Testis (tissue), 3 donors: ENCODE measurements around the gene FDX2. TPM values are rescaled to one million over a fixed set of nuclear protein-coding genes. Genes with fewer than 3 reads are reported as not detected.

Source experiments
- DNase-seq: peaks from one replicate; pipeline ENCODE4 v3.0.0-alpha.2; 2019
- H3K27ac ChIP-seq, 2 donors: fragments of 200-600 bp; sonication (generic); one replicate each; pipeline ENCODE4 v1.5.1; 2019
- H3K27me3 ChIP-seq: fragments of 200-600 bp; sonication (generic); one replicate; pipeline ENCODE4 v1.5.1; 2019
- H3K36me3 ChIP-seq: fragments of 200-600 bp; sonication (generic); one replicate; pipeline ENCODE4 v1.5.1; 2017; ENCODE audit warnings: low read depth; ENCODE audit errors: missing control alignments
- H3K4me1 ChIP-seq: fragments of 200-600 bp; sonication (generic); one replicate; pipeline ENCODE4 v1.5.1; 2019
- H3K4me3 ChIP-seq, 2 donors: fragments of 200-600 bp; sonication (generic); one replicate each; pipeline ENCODE4 v1.5.1; 2017 to 2019
- H3K9me3 ChIP-seq: fragments of 200-600 bp; sonication (generic); one replicate; pipeline ENCODE4 v1.5.1; 2017
- POLR2A ChIP-seq: fragments of 450-650 bp; IDR thresholded peaks from one replicate; pipeline ENCODE4 v1.6.1; 2017; ENCODE audit warnings: antibody characterized with exemption, mild to moderate bottlenecking, moderate library complexity
- WGBS, 2 donors: methylation state at CpG; one replicate each; pipeline ENCODE4 v1.1.5; 2018; 5-methylcytosine and 5-hydroxymethylcytosine counted together
- intact Hi-C: fragments of 100-400 bp; cut with DNase I; formaldehyde crosslinking; loops from one replicate; pipeline ENCODE4 v1.15.1; 2023; ENCODE audit warnings: low total_unique reads
- polyA plus RNA-seq: library from polyadenylated mRNA; stranded (reverse); fragments of 350-450 nt; fragmentation: Illumina TruSeq; extraction: RNeasy Lipid Tissue Mini Kit (QIAGEN cat#74804); gene quantifications from one replicate; pipeline ENCODE4 v1.2.3, GENCODE V29; 2014; ENCODE audit warnings: low read depth, low replicate concordance; ENCODE audit not compliant: insufficient read depth
- total RNA-seq, 2 donors: library from RNA; depleted of rRNA; stranded (reverse); fragments of >200 nt; gene quantifications; one replicate each; pipeline ENCODE4 v1.2.3, GENCODE V29; 2016
- TF ChIP-seq, protein P1 (sequence below), 3 experiments: fragments of 450-650 bp in 2 of 3; fragments of 200-600 bp in 1 of 3; sonication (generic) in 1 of 3; IDR thresholded peaks; one replicate each; pipeline ENCODE4 v1.5.1; 2016 to 2019; ENCODE audit warnings: antibody characterized with exemption in 3 of 3, mild to moderate bottlenecking in 2 of 3, moderate library complexity in 1 of 3

The FDX2 gene
- total and polyA plus RNA-seq, 3 donors from 2014 or later, result 26.8 to 40.2 (median 35.7) TPM

GRCh38 chr19:10278935-10279334, 36.9 kb downstream of the FDX2 start:
- no peak for DNase-seq
- Histone ChIP-seq H3K36me3 (no peaks in the 10 kb centered on the region), H3K27ac (no peak overlapping the region), H3K27me3 (no peaks in the 10 kb centered on the region), H3K9me3 (no peaks in the 10 kb centered on the region), H3K4me1 (no peaks in the 10 kb centered on the region), H3K4me3 (no peak overlapping the region)
- intact Hi-C loops, result no loop called here
- TF ChIP-seq, protein P1, sequence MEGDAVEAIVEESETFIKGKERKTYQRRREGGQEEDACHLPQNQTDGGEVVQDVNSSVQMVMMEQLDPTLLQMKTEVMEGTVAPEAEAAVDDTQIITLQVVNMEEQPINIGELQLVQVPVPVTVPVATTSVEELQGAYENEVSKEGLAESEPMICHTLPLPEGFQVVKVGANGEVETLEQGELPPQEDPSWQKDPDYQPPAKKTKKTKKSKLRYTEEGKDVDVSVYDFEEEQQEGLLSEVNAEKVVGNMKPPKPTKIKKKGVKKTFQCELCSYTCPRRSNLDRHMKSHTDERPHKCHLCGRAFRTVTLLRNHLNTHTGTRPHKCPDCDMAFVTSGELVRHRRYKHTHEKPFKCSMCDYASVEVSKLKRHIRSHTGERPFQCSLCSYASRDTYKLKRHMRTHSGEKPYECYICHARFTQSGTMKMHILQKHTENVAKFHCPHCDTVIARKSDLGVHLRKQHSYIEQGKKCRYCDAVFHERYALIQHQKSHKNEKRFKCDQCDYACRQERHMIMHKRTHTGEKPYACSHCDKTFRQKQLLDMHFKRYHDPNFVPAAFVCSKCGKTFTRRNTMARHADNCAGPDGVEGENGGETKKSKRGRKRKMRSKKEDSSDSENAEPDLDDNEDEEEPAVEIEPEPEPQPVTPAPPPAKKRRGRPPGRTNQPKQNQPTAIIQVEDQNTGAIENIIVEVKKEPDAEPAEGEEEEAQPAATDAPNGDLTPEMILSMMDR (IDR thresholded peaks at IDR 0.05), result no peak
- TF ChIP-seq POLR2A, result no peak
- WGBS, 2 donors, result 86 to 100% methylated on average over 1 of the region's 1 CpG

- WGBS, 2 donors, result 91% methylated on average over 9 of the region's 9 CpGs
- no peaks in the 10 kb centered on the region for H3K4me1 ChIP-seq
Observed at GRCh38 chr19:10277795-10278589, 37.8 kb downstream of the FDX2 start.

DNA sequence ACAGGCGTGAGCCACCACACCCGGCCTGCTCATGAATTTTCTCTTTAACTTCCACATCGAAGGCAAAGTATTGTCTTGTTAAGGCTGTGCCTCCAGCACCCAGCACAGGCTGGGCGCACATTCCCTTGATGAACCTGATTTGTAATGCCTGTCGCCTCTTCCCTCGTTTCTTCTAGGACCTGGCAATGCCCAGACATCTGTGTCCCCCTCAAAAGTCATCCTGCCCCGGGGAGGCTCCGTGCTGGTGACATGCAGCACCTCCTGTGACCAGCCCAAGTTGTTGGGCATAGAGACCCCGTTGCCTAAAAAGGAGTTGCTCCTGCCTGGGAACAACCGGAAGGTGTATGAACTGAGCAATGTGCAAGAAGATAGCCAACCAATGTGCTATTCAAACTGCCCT, 41.2 kb downstream of the FDX2 start:
- DNase-seq, result no peak
- intact Hi-C loops, result loop anchor here (5.0 kb wide), 1 partner anchor 43 kb away; the partner anchor contains the start of gene FDX2
- H3K27ac ChIP-seq, result no peak overlapping the region
- no peaks in the 10 kb centered on the region for H3K9me3 ChIP-seq
- H3K36me3 ChIP-seq, result no peaks in the 10 kb centered on the region
- H3K4me3 ChIP-seq, result no peak overlapping the region
- peaks cover 12% of the 10 kb centered on the region for H3K4me1 ChIP-seq
- TF ChIP-seq POLR2A, result no peak
- TF ChIP-seq, protein P1 (IDR thresholded peaks at IDR 0.05), result no peak
- WGBS, 2 donors, result 89 to 95% methylated on average over 10 of the region's 10 CpGs
- no peaks in the 10 kb centered on the region for H3K27me3 ChIP-seq

More at GRCh38 chr19:10277795-10278589, 37.8 kb downstream of the FDX2 start:
- TF ChIP-seq, protein P1 (IDR thresholded peaks at IDR 0.05), result no peak
- no peak for TF ChIP-seq POLR2A
- no peak for DNase-seq
- H3K27ac ChIP-seq, result no peak overlapping the region
- H3K27me3 ChIP-seq, result no peaks in the 10 kb centered on the region
- no peaks in the 10 kb centered on the region for H3K36me3 ChIP-seq
- H3K9me3 ChIP-seq, result no peaks in the 10 kb centered on the region
- H3K4me3 ChIP-seq, result no peak overlapping the region
- intact Hi-C loops, result no loop called here

DNA sequence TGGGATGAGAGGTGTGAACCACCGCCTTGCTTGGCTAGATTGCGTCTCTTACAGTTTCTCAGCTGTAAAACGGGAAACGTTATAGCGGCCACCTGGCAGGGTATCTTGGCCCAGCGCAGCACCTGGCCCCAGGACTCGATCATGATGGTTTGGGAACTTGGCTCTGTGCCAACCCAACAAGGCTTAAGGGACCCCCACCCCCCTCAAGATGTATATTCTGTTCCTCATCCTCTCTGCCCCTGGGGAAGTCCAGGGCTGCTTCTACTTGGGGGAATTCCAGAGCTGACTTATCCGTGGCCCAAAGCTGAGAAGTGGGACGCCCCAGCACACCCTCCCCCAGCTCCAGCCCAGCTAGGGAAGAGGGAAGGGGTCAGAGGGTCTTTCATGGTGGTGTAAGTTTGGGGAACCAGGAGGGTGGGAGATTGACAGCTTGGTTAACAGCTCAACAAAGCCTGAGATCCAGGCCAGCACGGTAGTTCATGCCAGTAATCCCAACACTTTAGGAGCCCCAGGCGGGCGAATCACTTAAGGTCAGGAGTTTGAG, 44.2 kb downstream of the FDX2 start:
- peak overlapping the region; percentile 49 to 60 for H3K4me3 ChIP-seq
- intact Hi-C loops, result loop anchor here (5.0 kb wide), 1 partner anchor 46 kb away; the partner anchor contains the start of gene FDX2
- H3K27ac ChIP-seq, result peak overlapping the region in 1 of 2 donors; percentile 77
- H3K9me3 ChIP-seq, result no peaks in the 10 kb centered on the region
- peaks cover 13% of the 10 kb centered on the region for H3K4me1 ChIP-seq
- no peak for DNase-seq
- TF ChIP-seq POLR2A, result no peak
- TF ChIP-seq, protein P1 (IDR thresholded peaks at IDR 0.05), result no peak
- 40 to 43% methylated on average over 8 to 12 of the region's 12 CpGs for WGBS, 2 donors
- no peaks in the 10 kb centered on the region for H3K36me3 ChIP-seq
- H3K27me3 ChIP-seq, result no peaks in the 10 kb centered on the region
